H9 (cell line): ENCODE measurements around the gene TPX2. TPM values are rescaled to one million over a fixed set of nuclear protein-coding genes. Genes with fewer than 3 reads are reported as not detected.
A peak's percentile ranks its signal among the peaks of the same experiment; 100 is the strongest.

Source experiments
- DNase-seq: peaks from one replicate; pipeline ENCODE4 v3.0.0-alpha.2; 2017
- H2AFZ ChIP-seq: one replicate; pipeline ENCODE4 v1.6.1; 2013; ENCODE audit warnings: mild to moderate bottlenecking, low read length, control low read depth, moderate library complexity
- H2AK5ac ChIP-seq: 2 replicates; pipeline ENCODE4 v1.6.1; 2013; ENCODE audit warnings: low read length, control low read depth, mixed read lengths; ENCODE audit not compliant: insufficient read length
- H2BK120ac ChIP-seq: one replicate; pipeline ENCODE4 v1.6.1; 2013; ENCODE audit warnings: low read depth, mild to moderate bottlenecking, low read length, control low read depth, inconsistent platforms; ENCODE audit not compliant: poor library complexity, severe bottlenecking
- H2BK12ac ChIP-seq: 2 replicates; pipeline ENCODE4 v1.6.1; 2013; ENCODE audit warnings: low read length, control low read depth, mixed read lengths, low read depth; ENCODE audit not compliant: insufficient read length
- H2BK15ac ChIP-seq: 2 replicates; pipeline ENCODE4 v1.6.1; 2013; ENCODE audit warnings: low read depth, low read length, control low read depth
- H2BK20ac ChIP-seq: one replicate; pipeline ENCODE4 v1.6.1; 2013; ENCODE audit warnings: low read depth, mild to moderate bottlenecking, low read length, control low read depth, inconsistent platforms; ENCODE audit not compliant: poor library complexity, severe bottlenecking
- H2BK5ac ChIP-seq: 2 replicates; pipeline ENCODE4 v1.6.1; 2013; ENCODE audit warnings: low read length, control low read depth, mixed read lengths; ENCODE audit not compliant: insufficient read length
- H3K14ac ChIP-seq: 2 replicates; pipeline ENCODE4 v1.6.1; 2013; ENCODE audit warnings: low read length, control low read depth; ENCODE audit not compliant: insufficient read depth
- H3K18ac ChIP-seq: 2 replicates; pipeline ENCODE4 v1.6.1; 2013; ENCODE audit warnings: low read depth, mild to moderate bottlenecking, mixed read lengths, low read length, control low read depth; ENCODE audit not compliant: insufficient read length
- H3K23ac ChIP-seq: 2 replicates; pipeline ENCODE4 v1.6.1; 2013; ENCODE audit warnings: low read length, control low read depth, mixed read lengths, low read depth; ENCODE audit not compliant: insufficient read length
- H3K23me2 ChIP-seq: 2 replicates; pipeline ENCODE4 v1.6.1; 2013; ENCODE audit warnings: low read depth, mild to moderate bottlenecking, mixed read lengths, low read length, control low read depth; ENCODE audit not compliant: insufficient read length, poor library complexity, severe bottlenecking
- H3K27ac ChIP-seq: 2 replicates; pipeline ENCODE4 v1.5.1; 2013; ENCODE audit warnings: low read length, control low read depth, mixed read lengths, low read depth; ENCODE audit not compliant: insufficient read length
- H3K27me3 ChIP-seq: 2 replicates; pipeline ENCODE4 v1.6.1; 2013; ENCODE audit warnings: low read length, control low read depth, inconsistent platforms; ENCODE audit not compliant: insufficient read depth
- H3K4ac ChIP-seq: 2 replicates; pipeline ENCODE4 v1.6.1; 2013; ENCODE audit warnings: low read depth, mild to moderate bottlenecking, control low read depth, inconsistent platforms, low read length, moderate library complexity
- H3K4me1 ChIP-seq: 2 replicates; pipeline ENCODE4 v1.6.1; 2013; ENCODE audit warnings: low read length, control low read depth, inconsistent platforms; ENCODE audit not compliant: insufficient read depth
- H3K4me2 ChIP-seq: 2 replicates; pipeline ENCODE4 v1.6.1; 2013; ENCODE audit warnings: low read length, control low read depth, mixed read lengths; ENCODE audit not compliant: insufficient read length, insufficient read depth
- H3K56ac ChIP-seq: 2 replicates; pipeline ENCODE4 v1.6.1; 2013; ENCODE audit warnings: low read depth, mild to moderate bottlenecking, mixed read lengths, low read length, control low read depth; ENCODE audit not compliant: insufficient read length
- H3K79me1 ChIP-seq: 2 replicates; pipeline ENCODE4 v1.6.1; 2013; ENCODE audit warnings: low read depth, mild to moderate bottlenecking, moderate library complexity, low read length, control low read depth, inconsistent platforms; ENCODE audit not compliant: insufficient read depth, poor library complexity, severe bottlenecking
- H3K79me2 ChIP-seq: 2 replicates; pipeline ENCODE4 v1.6.1; 2013; ENCODE audit warnings: low read length, control low read depth, inconsistent platforms; ENCODE audit not compliant: insufficient read depth
- H3K9ac ChIP-seq: 2 replicates; pipeline ENCODE4 v1.6.1; 2013; ENCODE audit warnings: low read length, control low read depth, mixed read lengths; ENCODE audit not compliant: insufficient read length; ENCODE audit errors: extremely low read depth
- H3K9me3 ChIP-seq: one replicate; pipeline ENCODE4 v1.6.1; 2013; ENCODE audit warnings: low read depth, low read length, inconsistent platforms; ENCODE audit not compliant: control insufficient read depth
- H3T11ph ChIP-seq: one replicate; pipeline ENCODE4 v1.6.1; 2013; ENCODE audit warnings: mild to moderate bottlenecking, low read length, control low read depth, inconsistent platforms
- H4K20me1 ChIP-seq: one replicate; pipeline ENCODE4 v1.6.1; 2013; ENCODE audit not compliant: control insufficient read depth, insufficient read length, insufficient read depth
- H4K5ac ChIP-seq: 2 replicates; pipeline ENCODE4 v1.6.1; 2013; ENCODE audit warnings: low read depth, mild to moderate bottlenecking, mixed read lengths, low read length, control low read depth; ENCODE audit not compliant: insufficient read length
- H4K8ac ChIP-seq: replicated peaks from 2 replicates; pipeline ENCODE4 v1.6.1; 2013; ENCODE audit warnings: low read length, control low read depth, mixed read lengths, low read depth; ENCODE audit not compliant: insufficient read length
- H4K91ac ChIP-seq: 2 replicates; pipeline ENCODE4 v1.6.1; 2013; ENCODE audit warnings: low read depth, mild to moderate bottlenecking, moderate library complexity, mixed read lengths, low read length, control low read depth; ENCODE audit not compliant: insufficient read length
- H3K27ac Mint-ChIP-seq, 3 experiments: 2 replicates in 2 of 3; 3 replicates in 1 of 3; pipeline ENCODE4 v1.8.0; 2020 to 2021; ENCODE audit warnings: mixed read lengths in 3 of 3, mild to moderate bottlenecking in 1 of 3, moderate library complexity in 1 of 3
- H3K27me3 Mint-ChIP-seq: 2 replicates; pipeline ENCODE4 v1.8.0; 2021; ENCODE audit warnings: low read depth, mild to moderate bottlenecking, moderate library complexity, mixed read lengths
- H3K36me3 Mint-ChIP-seq, 3 experiments: 2 replicates in 2 of 3; 3 replicates in 1 of 3; pipeline ENCODE4 v1.8.0; 2020 to 2021; ENCODE audit warnings: low read depth in 3 of 3, mixed read lengths in 3 of 3; ENCODE audit not compliant: insufficient read depth in 1 of 3
- H3K4me1 Mint-ChIP-seq, 2 experiments: 2 replicates each; pipeline ENCODE4 v1.8.0; 2020; ENCODE audit warnings: mixed read lengths in 2 of 2
- H3K4me3 Mint-ChIP-seq, 2 experiments: 2 replicates in 1 of 2; 3 replicates in 1 of 2; pipeline ENCODE4 v1.8.0; 2020 to 2021; ENCODE audit warnings: mild to moderate bottlenecking in 2 of 2, mixed read lengths in 2 of 2, moderate library complexity in 1 of 2
- H3K9me3 Mint-ChIP-seq, 2 experiments: 2 replicates in 1 of 2; 3 replicates in 1 of 2; pipeline ENCODE4 v1.8.0; 2020; ENCODE audit warnings: mild to moderate bottlenecking in 2 of 2, mixed read lengths in 2 of 2, moderate library complexity in 1 of 2
- CTCF ChIP-seq: fragments of 200-600 bp; sonication (generic); conservative IDR thresholded peaks from 3 replicates; pipeline ENCODE4 v1.8.0; 2021; ENCODE audit warnings: antibody characterized with exemption, mild to moderate bottlenecking
- WGBS: extraction: QIAGEN DNeasy Blood & Tissue Kit; methylation state at CpG from one replicate; pipeline ENCODE4 v1.1.7; 2013; ENCODE audit warnings: missing lambda C conversion rate, low lambda C conversion rate, mixed read lengths; ENCODE audit not compliant: insufficient read length; ENCODE audit errors: extremely low coverage; 5-methylcytosine and 5-hydroxymethylcytosine counted together
- total RNA-seq: library from RNA; stranded (reverse); gene quantifications from 2 replicates; pipeline ENCODE4 v1.2.1, GENCODE V29; 2021

TPX2 gene
- total RNA-seq, 1 experiment from 2014 or later, result 161 TPM

- Mint-ChIP-seq H3K27me3 (peaks cover 5% of the 10 kb centered on the region), H3K4me3 (no peak overlapping the region), H3K9me3 (no peaks in the 10 kb centered on the region), H3K27ac (0 out of 7 replicates have a peak overlapping the region, but pooled peaks of 1 of the 3 experiments have one; percentile 71), H3K4me1 (peaks cover 9 to 15% of the 10 kb centered on the region in 2 experiments), H3K36me3 (no peaks in the 10 kb centered on the region)
- Histone ChIP-seq H3T11ph (no peak overlapping the region), H3K9me3 (no peaks in the 10 kb centered on the region), H3K4ac (no peak overlapping the region), H2BK5ac (no peak overlapping the region), H4K91ac (no peak overlapping the region), H3K4me1 (no peaks in the 10 kb centered on the region), H4K5ac (no peak overlapping the region), H4K20me1 (no peaks in the 10 kb centered on the region), H2AFZ (no peak overlapping the region), H2BK15ac (no peak overlapping the region), H2BK12ac (no peak overlapping the region), H3K27me3 (no peaks in the 10 kb centered on the region), H3K56ac (no peak overlapping the region), H2BK20ac (no peak overlapping the region), H3K27ac (no peak overlapping the region), H4K8ac (no peak overlapping the region), H3K23ac (no peak overlapping the region), H3K14ac (no peak overlapping the region), H3K23me2 (no peaks in the 10 kb centered on the region), H3K18ac (no peak overlapping the region), H3K9ac (no peak overlapping the region), H3K79me2 (no peaks in the 10 kb centered on the region), H3K79me1 (no peaks in the 10 kb centered on the region), H2AK5ac (no peak overlapping the region), H2BK120ac (no peak overlapping the region), H3K4me2 (no peak overlapping the region)
- WGBS, result no CpG with 5 or more reads among the region's 4 CpGs
- DNase-seq, result no peak
- TF ChIP-seq CTCF, result no peak
These were observed 85.0 kb downstream of the TPX2 start for GRCh38 chr20:31824125-31824485.
